Trophoblast cell (in vitro differentiated cells and primary cell): ENCODE measurements around the gene UROS.
A peak's percentile ranks its signal among the peaks of the same experiment; 100 is the strongest.

ENCODE experiments used
- DNase-seq, 2 donors: peaks; one replicate each; pipeline ENCODE4 v3.0.0-alpha.2; 2016
- H2AFZ ChIP-seq: 2 replicates; pipeline ENCODE4 v1.6.1; 2013; ENCODE audit warnings: low read length, moderate library complexity, mild to moderate bottlenecking; ENCODE audit not compliant: insufficient read depth, poor library complexity
- H2AK5ac ChIP-seq: 2 replicates; pipeline ENCODE4 v1.6.1; 2013; ENCODE audit warnings: mild to moderate bottlenecking, low read length
- H2BK120ac ChIP-seq: 2 replicates; pipeline ENCODE4 v1.6.1; 2013; ENCODE audit warnings: low read length, mild to moderate bottlenecking, moderate library complexity; ENCODE audit not compliant: insufficient read depth, poor library complexity
- H2BK12ac ChIP-seq: 2 replicates; pipeline ENCODE4 v1.6.1; 2013; ENCODE audit warnings: mild to moderate bottlenecking, low read length, moderate library complexity
- H2BK5ac ChIP-seq: 2 replicates; pipeline ENCODE4 v1.6.1; 2013; ENCODE audit warnings: low read length, low read depth, moderate library complexity, mild to moderate bottlenecking; ENCODE audit not compliant: poor library complexity
- H3K14ac ChIP-seq: 2 replicates; pipeline ENCODE4 v1.6.1; 2013; ENCODE audit warnings: mild to moderate bottlenecking, low read length
- H3K18ac ChIP-seq: 2 replicates; pipeline ENCODE4 v1.6.1; 2013; ENCODE audit warnings: mild to moderate bottlenecking, low read length
- H3K23ac ChIP-seq: 2 replicates; pipeline ENCODE4 v1.6.1; 2013; ENCODE audit warnings: low read length
- H3K27ac ChIP-seq: 2 replicates; pipeline ENCODE4 v1.5.1; 2013; ENCODE audit warnings: low read depth, mild to moderate bottlenecking, inconsistent platforms, low read length, moderate library complexity
- H3K27me3 ChIP-seq: 2 replicates; pipeline ENCODE4 v1.6.1; 2013; ENCODE audit warnings: inconsistent platforms, mild to moderate bottlenecking, low read length, moderate library complexity; ENCODE audit not compliant: insufficient read depth
- H3K36me3 ChIP-seq, 2 experiments: 1 replicate in 1 of 2; 2 replicates in 1 of 2; pipeline ENCODE4 v1.6.1; 2013; ENCODE audit warnings: low read length in 2 of 2, mild to moderate bottlenecking in 2 of 2, moderate library complexity in 1 of 2; ENCODE audit not compliant: insufficient read depth in 2 of 2, control insufficient read depth in 1 of 2
- H3K4ac ChIP-seq: 2 replicates; pipeline ENCODE4 v1.6.1; 2013; ENCODE audit warnings: low read depth, mild to moderate bottlenecking, low read length, moderate library complexity
- H3K4me1 ChIP-seq, 2 experiments: 1 replicate in 1 of 2; 2 replicates in 1 of 2; pipeline ENCODE4 v1.6.1; 2013; ENCODE audit warnings: low read length in 2 of 2, mild to moderate bottlenecking in 2 of 2, moderate library complexity in 1 of 2; ENCODE audit not compliant: insufficient read depth in 2 of 2, control insufficient read depth in 1 of 2
- H3K4me2 ChIP-seq: 2 replicates; pipeline ENCODE4 v1.6.1; 2013; ENCODE audit warnings: inconsistent platforms, mild to moderate bottlenecking, low read length, moderate library complexity
- H3K4me3 ChIP-seq: 2 replicates; pipeline ENCODE4 v1.5.1; 2013; ENCODE audit warnings: mild to moderate bottlenecking, low read depth, low read length, inconsistent platforms
- H3K79me1 ChIP-seq: one replicate; pipeline ENCODE4 v1.6.1; 2013; ENCODE audit warnings: low read length
- H3K79me2 ChIP-seq: 2 replicates; pipeline ENCODE4 v1.6.1; 2013; ENCODE audit warnings: low read length, mild to moderate bottlenecking; ENCODE audit not compliant: control insufficient read depth, insufficient read depth, poor library complexity
- H3K9ac ChIP-seq: 2 replicates; pipeline ENCODE4 v1.6.1; 2013; ENCODE audit warnings: mild to moderate bottlenecking, low read length
- H3K9me3 ChIP-seq: 2 replicates; pipeline ENCODE4 v1.6.1; 2013; ENCODE audit warnings: low read depth, mild to moderate bottlenecking, control low read depth, inconsistent platforms, low read length; ENCODE audit not compliant: insufficient read depth
- H4K12ac ChIP-seq: 2 replicates; pipeline ENCODE4 v1.6.1; 2013; ENCODE audit warnings: low read depth, mild to moderate bottlenecking, low read length, moderate library complexity
- H4K8ac ChIP-seq: 2 replicates; pipeline ENCODE4 v1.6.1; 2013; ENCODE audit warnings: low read depth, mild to moderate bottlenecking, low read length, moderate library complexity
- H4K91ac ChIP-seq: one replicate; pipeline ENCODE4 v1.6.1; 2013; ENCODE audit warnings: low read depth, mild to moderate bottlenecking, low read length, moderate library complexity
- WGBS: extraction: QIAGEN DNeasy Blood & Tissue Kit; methylation state at CpG from one replicate; pipeline ENCODE4 v1.1.7; 2013; ENCODE audit warnings: missing lambda C conversion rate; ENCODE audit not compliant: insufficient read length, insufficient coverage; ENCODE audit errors: extremely low coverage; 5-methylcytosine and 5-hydroxymethylcytosine counted together

The UROS gene

GRCh38 chr10:125769175-125769574 is 53.9 kb downstream of the UROS start:
- Histone ChIP-seq H3K79me2 (no peaks in the 10 kb centered on the region), H4K8ac (no peak overlapping the region), H3K14ac (no peak overlapping the region), H4K12ac (no peak overlapping the region), H3K23ac (no peak overlapping the region), H2AK5ac (no peak overlapping the region), H3K9ac (no peak overlapping the region), H3K4ac (no peak overlapping the region), H2BK12ac (no peak overlapping the region), H2AFZ (no peak overlapping the region), H3K9me3 (peaks cover 1% of the 10 kb centered on the region), H3K4me3 (no peak overlapping the region), H3K4me2 (no peak overlapping the region), H4K91ac (no peak overlapping the region), H3K18ac (no peak overlapping the region), H2BK5ac (no peak overlapping the region), H3K27ac (no peak overlapping the region), H3K79me1 (no peaks in the 10 kb centered on the region), H3K36me3 (peaks cover 3 to 12% of the 10 kb centered on the region in 2 experiments), H3K4me1 (no peaks in the 10 kb centered on the region), H2BK120ac (no peak overlapping the region), H3K27me3 (no peaks in the 10 kb centered on the region)
- no peak for DNase-seq
- WGBS = no CpG with 5 or more reads among the region's 12 CpGs

GRCh38 chr10:125768219-125768855 is 54.7 kb downstream of the UROS start:
- H2AFZ ChIP-seq = no peak overlapping the region
- H2BK120ac ChIP-seq = no peak overlapping the region
- no peak overlapping the region for H4K8ac ChIP-seq
- H2BK12ac ChIP-seq = no peak overlapping the region
- H3K27me3 ChIP-seq = no peaks in the 10 kb centered on the region
- H3K79me2 ChIP-seq = no peaks in the 10 kb centered on the region
- H3K79me1 ChIP-seq = no peaks in the 10 kb centered on the region
- DNase-seq = peak in 1 of 2 donors; percentile 13
- no peak overlapping the region for H3K4me2 ChIP-seq
- no peak overlapping the region for H3K4me3 ChIP-seq
- no peak overlapping the region for H3K4ac ChIP-seq
- no peak overlapping the region for H2BK5ac ChIP-seq
- no peak overlapping the region for H3K14ac ChIP-seq
- H3K23ac ChIP-seq = no peak overlapping the region
- no peak overlapping the region for H2AK5ac ChIP-seq
- peaks cover 1% of the 10 kb centered on the region for H3K9me3 ChIP-seq
- no peak overlapping the region for H3K18ac ChIP-seq
- H3K27ac ChIP-seq = no peak overlapping the region
- peaks cover 4 to 13% of the 10 kb centered on the region in 2 experiments for H3K36me3 ChIP-seq
- no CpG with 5 or more reads among the region's 4 CpGs for WGBS
- no peak overlapping the region for H4K91ac ChIP-seq
- H4K12ac ChIP-seq = no peak overlapping the region
- H3K4me1 ChIP-seq = no peaks in the 10 kb centered on the region
- H3K9ac ChIP-seq = no peak overlapping the region

DNA sequence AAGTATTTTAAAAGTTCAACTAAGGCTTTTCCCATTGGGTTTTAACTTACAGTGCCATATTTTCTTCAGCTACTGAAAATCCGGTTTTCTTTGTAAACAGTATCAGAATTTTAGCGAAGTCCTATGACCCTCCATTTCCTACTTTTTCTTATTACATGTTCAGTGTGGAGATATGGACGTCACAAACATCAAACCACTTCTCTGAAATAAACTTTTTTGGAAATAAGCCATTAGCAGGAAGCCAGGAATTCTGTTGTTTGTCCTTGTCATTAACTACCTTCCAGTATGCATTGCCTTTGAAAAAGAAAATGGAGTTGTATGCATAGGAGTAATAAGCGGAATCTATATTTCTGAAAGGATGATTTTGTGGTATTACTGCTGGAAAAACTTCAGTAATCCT is 56.5 kb downstream of the UROS start:
- Histone ChIP-seq H3K4ac (no peak overlapping the region), H3K36me3 (peaks cover 13 to 22% of the 10 kb centered on the region in 2 experiments), H2AK5ac (no peak overlapping the region), H4K8ac (no peak overlapping the region), H3K27ac (no peak overlapping the region), H3K14ac (no peak overlapping the region), H3K4me3 (no peak overlapping the region), H2BK120ac (no peak overlapping the region), H4K91ac (no peak overlapping the region), H3K23ac (no peak overlapping the region), H3K79me2 (no peaks in the 10 kb centered on the region), H3K18ac (no peak overlapping the region), H2BK5ac (no peak overlapping the region), H4K12ac (no peak overlapping the region), H3K4me1 (no peaks in the 10 kb centered on the region), H3K4me2 (no peak overlapping the region), H3K9me3 (peaks cover 1% of the 10 kb centered on the region), H3K9ac (no peak overlapping the region), H3K27me3 (no peaks in the 10 kb centered on the region), H3K79me1 (no peaks in the 10 kb centered on the region), H2AFZ (no peak overlapping the region), H2BK12ac (no peak overlapping the region)
- no peak for DNase-seq
- WGBS = no CpG with 5 or more reads among the region's 4 CpGs

- no peaks in the 10 kb centered on the region for H3K79me2 ChIP-seq
- peaks cover 13 to 22% of the 10 kb centered on the region in 2 experiments for H3K36me3 ChIP-seq
- WGBS = no CpG with 5 or more reads among the region's 2 CpGs
- no peak overlapping the region for H2AK5ac ChIP-seq
- H3K4me3 ChIP-seq = no peak overlapping the region
- H3K18ac ChIP-seq = no peak overlapping the region
- H2BK5ac ChIP-seq = no peak overlapping the region
- H3K23ac ChIP-seq = no peak overlapping the region
- H3K27ac ChIP-seq = no peak overlapping the region
- H3K4me1 ChIP-seq = no peaks in the 10 kb centered on the region
- H3K14ac ChIP-seq = no peak overlapping the region
- H3K9ac ChIP-seq = no peak overlapping the region
- H4K8ac ChIP-seq = no peak overlapping the region
- H3K79me1 ChIP-seq = no peaks in the 10 kb centered on the region
- H2AFZ ChIP-seq = no peak overlapping the region
- no peak overlapping the region for H3K4ac ChIP-seq
- H2BK12ac ChIP-seq = no peak overlapping the region
- no peak overlapping the region for H4K12ac ChIP-seq
- H4K91ac ChIP-seq = no peak overlapping the region
- H3K27me3 ChIP-seq = no peaks in the 10 kb centered on the region
- no peak overlapping the region for H2BK120ac ChIP-seq
- H3K9me3 ChIP-seq = peaks cover 1% of the 10 kb centered on the region
- DNase-seq = no peak
- no peak overlapping the region for H3K4me2 ChIP-seq
Observed at GRCh38 chr10:125765835-125766234, 57.2 kb downstream of the UROS start.
